ENCODE data around the gene DYNC1I2.

The DYNC1I2 gene

DNA sequence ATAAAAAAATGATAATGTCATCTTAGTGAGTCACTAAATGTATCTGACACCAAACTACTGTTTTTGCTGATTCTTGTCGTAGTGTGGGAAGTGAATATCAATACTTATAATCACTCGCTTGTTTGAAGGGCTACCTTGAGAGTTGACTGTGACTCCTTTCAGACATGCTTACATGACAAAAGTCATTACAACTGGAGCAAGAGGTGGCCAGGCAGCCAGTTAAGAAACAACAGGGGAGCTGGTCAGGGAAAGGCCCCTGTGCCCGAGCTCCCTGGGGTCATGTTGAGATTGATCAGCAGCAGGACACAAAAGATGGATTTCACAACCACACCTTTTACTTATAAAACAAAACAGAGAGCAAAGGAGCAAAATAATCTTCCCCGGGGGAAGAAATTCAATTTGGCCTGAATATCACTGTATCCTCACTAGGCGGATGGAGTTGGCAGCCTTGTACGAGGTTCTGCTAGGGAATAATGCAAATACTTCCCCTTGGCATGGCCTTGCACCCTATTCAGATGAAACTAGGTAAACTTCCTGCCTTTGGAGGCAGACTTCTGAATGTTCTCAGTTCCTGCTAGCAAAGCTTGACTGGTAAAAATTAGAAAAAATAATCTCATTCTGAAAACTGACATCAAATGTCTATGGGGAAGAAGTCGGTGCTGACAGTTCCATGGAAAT, 101.2 kb downstream of the DYNC1I2 start:
- H3K4me3 Mint-ChIP-seq: no peak overlapping the region
- H3K9me3 Mint-ChIP-seq: no peaks in the 10 kb centered on the region
- H3K27ac Mint-ChIP-seq: no peak overlapping the region
- H3K4me1 Mint-ChIP-seq: no peaks in the 10 kb centered on the region
- peaks cover 28% of the 10 kb centered on the region for H3K36me3 Mint-ChIP-seq
- H3K27me3 Mint-ChIP-seq: no peaks in the 10 kb centered on the region

DNA sequence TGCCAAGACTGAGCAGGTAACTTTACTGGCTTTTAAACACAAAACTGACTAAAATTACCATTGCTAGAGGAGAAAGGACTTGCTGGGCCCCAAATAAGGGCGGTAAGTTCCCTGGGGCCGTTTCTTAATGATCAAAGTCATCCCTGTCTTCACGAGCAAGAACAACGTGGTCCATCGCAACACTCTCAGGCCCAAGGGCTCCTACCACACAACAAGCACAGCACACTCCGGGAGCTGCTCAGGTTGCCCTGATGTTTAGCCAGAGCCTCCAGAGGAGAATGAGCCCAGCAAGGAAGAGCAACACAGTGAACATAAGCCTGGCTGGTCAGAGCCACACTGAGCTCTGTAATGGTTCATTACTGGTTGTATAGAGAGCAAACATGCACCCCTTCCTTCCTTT, 102.7 kb downstream of the DYNC1I2 start:
- peaks cover 8% of the 10 kb centered on the region for H3K4me1 Mint-ChIP-seq
- H3K27ac Mint-ChIP-seq: no peak overlapping the region
- H3K36me3 Mint-ChIP-seq: peaks cover 19% of the 10 kb centered on the region
- H3K9me3 Mint-ChIP-seq: no peaks in the 10 kb centered on the region
- H3K4me3 Mint-ChIP-seq: no peak overlapping the region
- no peaks in the 10 kb centered on the region for H3K27me3 Mint-ChIP-seq

DNA sequence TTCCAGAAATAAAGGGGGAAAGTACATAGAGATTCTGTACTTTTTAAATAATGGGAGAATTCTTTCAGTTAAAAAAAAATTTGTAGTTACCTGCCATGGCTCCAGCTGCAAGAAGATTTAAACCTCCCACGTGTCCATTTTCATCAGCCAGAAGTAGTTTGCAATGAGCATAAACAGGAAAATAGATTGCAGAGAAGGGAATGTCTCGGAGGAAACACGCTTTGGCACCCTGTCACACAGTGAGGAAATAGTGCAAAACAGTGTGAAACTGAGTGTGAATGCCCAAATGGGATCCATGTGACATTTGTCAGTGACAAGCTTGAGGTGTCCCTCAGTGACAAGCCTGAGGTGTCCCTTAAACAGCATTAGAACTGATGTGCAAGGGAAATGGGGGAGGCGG, 104.1 kb downstream of the DYNC1I2 start:
- Mint-ChIP-seq H3K36me3 (peaks cover 12% of the 10 kb centered on the region), H3K4me3 (no peak overlapping the region), H3K27me3 (no peaks in the 10 kb centered on the region), H3K27ac (no peak overlapping the region), H3K4me1 (peaks cover 12% of the 10 kb centered on the region), H3K9me3 (no peaks in the 10 kb centered on the region)

DNA sequence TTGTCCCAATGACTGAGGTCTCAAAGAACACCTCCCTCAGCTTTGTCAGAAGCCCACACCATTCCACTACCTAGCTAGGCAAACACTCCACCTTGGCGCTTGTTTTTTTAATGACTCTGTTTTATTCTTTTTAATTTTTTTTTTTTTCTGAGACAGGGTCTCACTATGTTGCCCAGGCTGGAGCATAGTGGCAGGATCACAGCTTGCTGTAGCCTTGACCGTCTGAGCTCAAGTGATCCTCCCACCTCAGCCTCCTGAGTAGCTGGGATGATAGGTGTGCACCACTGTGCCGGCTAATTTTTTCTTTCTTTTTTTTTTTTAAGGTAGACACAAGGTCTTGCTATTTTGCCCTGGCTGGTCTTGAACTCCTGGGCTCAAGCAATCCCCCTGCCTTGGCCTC, 104.9 kb downstream of the DYNC1I2 start:
- Mint-ChIP-seq H3K27me3 (no peaks in the 10 kb centered on the region), H3K9me3 (no peaks in the 10 kb centered on the region), H3K27ac (no peak overlapping the region), H3K4me1 (peaks cover 12% of the 10 kb centered on the region), H3K36me3 (peaks cover 12% of the 10 kb centered on the region), H3K4me3 (no peak overlapping the region)

DNA sequence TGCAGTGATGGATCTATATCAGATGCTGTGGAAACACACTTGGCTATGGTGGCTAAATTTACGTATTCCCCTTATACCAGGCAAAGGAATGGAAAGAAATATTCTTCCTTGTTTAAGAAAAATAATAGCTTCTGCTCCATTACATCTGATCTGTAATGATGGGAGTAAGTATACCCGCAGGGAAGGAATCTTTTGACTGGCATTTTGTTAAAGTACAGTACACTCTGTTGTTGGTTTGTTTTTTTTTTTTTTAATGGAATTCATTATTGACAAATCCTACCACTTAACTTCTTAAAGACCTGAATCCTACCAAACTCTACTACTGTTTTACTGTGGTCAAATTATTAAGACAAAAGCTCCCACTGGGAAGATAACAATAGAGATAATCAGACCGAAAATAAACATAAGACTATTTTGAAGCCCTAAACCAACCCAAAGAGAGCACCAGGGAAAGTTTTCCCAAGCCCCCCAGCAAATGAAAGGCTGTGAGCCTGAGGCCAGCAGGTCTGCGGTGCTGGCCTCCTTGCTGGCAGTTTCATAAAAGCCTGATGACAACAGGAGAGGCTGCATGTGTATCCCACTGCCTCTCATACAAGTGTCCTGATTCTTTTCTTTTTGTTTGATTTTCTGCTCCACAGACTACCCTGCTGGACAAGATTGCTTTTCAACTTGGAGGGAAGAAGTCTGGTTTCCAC, 105.8 kb downstream of the DYNC1I2 start:
- Mint-ChIP-seq H3K9me3 (no peaks in the 10 kb centered on the region), H3K27me3 (no peaks in the 10 kb centered on the region), H3K4me1 (peaks cover 12% of the 10 kb centered on the region), H3K36me3 (peaks cover 5% of the 10 kb centered on the region), H3K27ac (no peak overlapping the region), H3K4me3 (no peak overlapping the region)

DNA sequence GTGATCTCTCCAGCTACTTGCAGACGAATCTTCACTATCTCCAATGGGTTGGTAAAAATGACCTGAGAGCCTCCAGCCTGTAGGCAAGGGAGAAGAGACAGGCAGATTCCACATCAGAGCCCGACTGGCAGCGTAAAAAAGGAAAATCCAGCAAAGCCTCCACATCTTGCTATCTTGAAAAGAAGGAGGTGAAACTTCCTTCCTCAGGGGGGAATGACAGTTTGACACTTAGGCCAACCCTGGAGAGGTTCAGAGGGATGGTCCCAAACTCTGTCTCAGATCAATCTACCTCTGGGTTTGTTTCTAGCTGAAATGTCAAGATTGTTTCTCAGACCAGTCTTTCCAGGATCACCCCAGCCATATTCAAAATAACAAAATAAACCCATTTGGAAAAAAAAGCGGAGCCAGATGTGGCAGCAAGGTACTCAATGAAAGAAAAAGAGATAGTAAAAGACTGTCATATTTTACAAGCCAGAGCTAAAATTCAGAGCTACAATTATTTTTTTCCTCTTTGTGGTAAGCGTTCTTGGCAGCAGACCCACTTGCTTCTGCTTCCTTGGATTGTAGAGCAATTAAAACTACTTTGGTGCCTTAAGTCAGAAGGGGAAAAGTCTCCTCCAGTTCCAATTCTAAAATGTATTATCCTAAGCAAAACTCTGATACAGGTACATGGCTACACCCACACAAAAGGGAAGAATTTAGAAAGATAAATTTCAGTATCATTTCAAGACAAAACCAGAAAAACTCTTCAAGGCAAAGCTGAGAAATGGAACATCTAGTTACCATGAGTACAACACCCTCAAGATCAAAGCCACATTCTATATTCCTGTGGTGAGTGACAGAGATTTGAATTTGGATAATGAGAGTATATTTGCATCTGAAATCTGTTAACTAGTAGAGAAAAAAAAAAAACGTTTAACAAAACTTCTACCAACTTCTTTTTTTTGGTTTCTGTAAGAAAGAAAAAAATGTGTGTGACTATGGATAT, 106.7 kb downstream of the DYNC1I2 start:
- H3K36me3 Mint-ChIP-seq: peaks cover 5% of the 10 kb centered on the region
- H3K4me1 Mint-ChIP-seq: peaks cover 16% of the 10 kb centered on the region
- no peaks in the 10 kb centered on the region for H3K27me3 Mint-ChIP-seq
- H3K9me3 Mint-ChIP-seq: no peaks in the 10 kb centered on the region
- no peak overlapping the region for H3K27ac Mint-ChIP-seq
- H3K4me3 Mint-ChIP-seq: no peak overlapping the region

DNA sequence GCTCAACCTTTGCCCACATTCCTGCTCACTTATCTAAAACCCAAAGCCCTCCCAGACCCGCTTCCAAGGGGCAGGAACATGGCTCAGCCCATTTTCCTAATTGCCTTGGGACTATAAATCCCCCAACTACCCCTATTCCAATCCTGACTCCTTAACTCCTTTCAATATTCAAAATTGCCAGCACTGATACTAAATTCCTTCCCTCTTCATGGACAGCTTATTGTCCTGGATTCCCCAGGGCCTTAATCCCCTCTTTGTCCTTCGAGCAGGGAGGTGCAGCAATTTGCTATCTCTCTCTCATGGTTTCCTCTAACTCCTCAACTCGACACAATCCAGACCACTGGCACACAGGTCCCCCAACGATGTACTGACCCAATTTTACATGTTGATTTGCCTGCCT, 107.6 kb downstream of the DYNC1I2 start:
- Mint-ChIP-seq H3K4me3 (no peak overlapping the region), H3K4me1 (peaks cover 16% of the 10 kb centered on the region), H3K9me3 (no peaks in the 10 kb centered on the region), H3K27me3 (no peaks in the 10 kb centered on the region), H3K36me3 (peaks cover 5% of the 10 kb centered on the region), H3K27ac (no peak overlapping the region)
